ENCODE results near the gene TMEM269.
A peak's percentile ranks its signal among the peaks of the same experiment; 100 is the strongest.

TMEM269 gene, protein sequence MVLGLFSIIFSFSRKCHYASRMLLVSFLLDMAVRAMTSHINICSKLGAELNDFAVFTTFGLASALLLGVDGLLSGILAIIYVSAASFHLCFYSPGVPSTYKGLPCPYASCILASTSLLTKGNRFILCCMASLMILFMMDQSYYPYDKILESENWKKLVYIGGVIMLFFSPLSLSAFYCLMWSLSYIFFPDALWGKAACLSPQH

DNA sequence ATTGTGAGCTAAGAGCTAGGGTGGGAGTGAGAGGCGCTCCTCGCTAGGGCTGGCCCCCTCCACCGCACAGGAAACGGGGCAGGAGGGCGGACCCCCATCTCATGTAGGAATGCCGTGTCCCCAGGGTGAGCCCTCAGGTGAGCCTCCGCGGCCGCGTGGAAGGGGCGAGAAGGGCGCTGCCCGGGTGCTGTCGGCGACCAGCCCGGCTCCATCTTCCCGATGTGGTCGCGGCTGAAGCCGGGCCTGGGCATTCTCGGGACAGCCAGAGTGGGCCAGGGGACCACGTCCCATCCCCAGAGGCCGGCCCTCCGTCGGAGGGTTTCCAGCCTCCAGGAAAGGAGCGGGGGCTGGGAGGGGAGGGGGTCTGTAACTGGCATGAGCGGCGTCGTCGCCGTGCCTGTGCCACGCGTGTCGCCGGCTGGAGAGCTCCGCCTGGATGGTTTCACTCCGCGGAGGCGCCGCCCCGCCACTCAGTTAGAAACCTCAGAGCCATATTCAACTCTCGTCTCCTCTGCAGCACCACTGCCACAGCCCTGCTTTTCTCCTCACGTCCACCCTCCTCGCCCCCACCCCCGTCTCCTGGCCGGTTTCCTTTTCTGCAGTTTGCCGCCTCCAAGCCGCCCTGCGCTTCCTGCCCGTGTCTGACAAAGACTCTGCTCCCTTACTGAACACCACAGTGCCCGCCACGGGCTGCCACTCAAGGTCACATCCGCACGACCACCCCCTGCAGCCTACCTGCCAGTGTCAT lies at the start of gene TMEM269:
TSS of gene TMEM269 (plus strand) at position 46 of the 748 bp plus-strand sequence. CDS start 4,903 bp downstream, outside the sequence.
- DNase-seq (ENCODE audit: low spot score), result peak; percentile 27

DNA sequence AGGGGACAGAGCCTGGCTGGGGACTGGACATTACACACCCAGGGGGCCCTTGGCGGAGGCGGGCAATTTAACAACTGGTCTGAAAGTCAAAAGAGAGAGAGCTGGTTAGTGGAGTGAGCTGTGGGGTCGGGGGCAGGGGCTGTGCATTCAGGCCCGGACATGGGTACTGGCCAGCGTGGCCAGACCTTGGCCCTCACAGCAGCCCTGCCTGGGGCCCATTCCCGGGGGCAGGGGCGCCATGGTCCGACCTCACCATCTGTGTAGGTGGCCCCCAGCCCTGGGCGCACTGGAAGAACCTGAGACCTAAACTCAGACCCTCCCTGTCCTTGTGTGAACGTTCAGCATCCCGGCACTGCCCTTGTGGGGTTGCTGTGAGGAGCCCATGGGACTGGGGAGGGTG lies 49.7 kb upstream of the TMEM269 start:
- no peak for DNase-seq (ENCODE audit: low spot score)

DNA sequence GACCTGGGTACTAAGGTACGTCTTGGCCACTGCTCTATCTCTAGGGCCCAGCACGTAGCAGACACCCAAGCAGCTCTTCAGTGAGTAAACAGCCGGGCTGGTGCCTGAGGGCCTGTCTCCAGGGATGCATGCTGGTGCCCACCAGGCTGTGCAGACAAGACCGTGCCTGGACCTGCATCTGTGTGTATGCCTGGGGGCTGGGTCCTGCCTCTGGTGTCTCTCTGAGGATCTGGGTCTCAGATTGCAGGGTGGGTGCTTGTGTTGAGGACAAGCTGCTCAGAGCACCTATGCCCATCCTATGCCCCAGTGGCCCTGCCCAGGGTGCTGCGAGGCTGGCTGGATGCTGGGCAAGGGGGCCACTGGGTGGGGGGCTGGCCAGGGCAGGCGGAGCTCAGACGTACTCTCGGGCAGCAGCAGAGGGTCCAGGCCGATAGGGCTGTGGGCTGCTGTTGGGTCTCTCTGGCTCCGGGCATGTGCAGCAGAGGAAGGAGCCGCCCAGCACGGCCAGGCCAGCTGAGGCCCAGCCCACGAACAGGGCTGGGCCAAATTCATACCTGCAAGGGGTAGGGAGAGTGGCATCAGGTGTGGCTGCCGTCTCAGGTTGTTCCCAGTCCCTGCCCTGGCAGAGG lies 49.2 kb upstream of the TMEM269 start:
- no peak for DNase-seq (ENCODE audit: low spot score)

DNA sequence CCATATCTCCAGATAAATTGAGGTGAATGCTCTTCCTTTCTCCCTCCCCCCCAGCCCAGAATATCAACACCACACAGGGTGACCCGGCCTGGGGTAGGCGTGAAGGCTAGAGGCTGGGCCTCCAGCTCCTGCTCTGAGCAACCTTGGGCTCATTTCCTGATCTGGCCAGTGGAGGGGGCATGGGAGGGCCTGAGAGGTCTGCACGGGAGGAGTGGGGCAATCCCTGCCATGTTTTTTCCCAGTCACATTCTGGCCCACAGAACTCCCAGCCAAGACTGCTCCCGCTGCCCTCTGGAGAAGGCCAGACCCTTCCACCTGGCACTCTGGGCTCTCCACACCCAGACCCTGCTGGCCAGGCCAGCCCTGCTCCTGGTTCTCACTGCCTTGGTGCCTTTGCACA lies 48.6 kb upstream of the TMEM269 start:
- DNase-seq (ENCODE audit: low spot score), result no peak

DNA sequence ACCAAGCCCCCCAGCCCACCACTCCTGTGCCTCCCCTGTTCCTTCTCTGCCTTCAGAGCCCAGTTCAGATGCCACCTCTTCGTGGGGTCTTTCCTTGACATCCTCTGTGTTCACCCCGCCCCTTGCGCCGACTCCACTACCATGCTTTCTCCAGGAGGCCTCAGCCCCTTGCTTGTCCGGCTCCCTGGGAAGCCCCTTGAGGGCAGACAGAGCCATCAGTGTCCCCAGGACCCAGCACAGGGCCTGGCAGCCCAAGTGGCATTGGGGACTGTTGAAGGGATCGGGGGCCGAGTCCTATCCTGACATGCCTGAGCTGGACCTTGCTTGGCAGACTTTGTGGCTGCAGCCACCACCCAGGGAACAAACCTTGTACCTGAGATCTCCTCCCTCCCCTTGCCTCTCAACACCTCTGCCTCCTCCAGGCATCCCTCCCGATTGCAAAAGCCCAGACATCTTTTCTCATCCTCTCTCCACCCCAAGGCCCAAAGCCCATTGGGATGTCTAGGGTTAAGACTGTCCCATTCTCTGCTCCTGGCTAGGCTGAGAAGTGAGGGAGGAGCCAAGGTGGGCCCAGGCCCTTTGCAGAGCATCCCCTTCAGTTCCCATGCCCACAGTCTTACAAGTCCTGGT lies 48.1 kb upstream of the TMEM269 start:
- no peak for DNase-seq (ENCODE audit: low spot score)

DNA sequence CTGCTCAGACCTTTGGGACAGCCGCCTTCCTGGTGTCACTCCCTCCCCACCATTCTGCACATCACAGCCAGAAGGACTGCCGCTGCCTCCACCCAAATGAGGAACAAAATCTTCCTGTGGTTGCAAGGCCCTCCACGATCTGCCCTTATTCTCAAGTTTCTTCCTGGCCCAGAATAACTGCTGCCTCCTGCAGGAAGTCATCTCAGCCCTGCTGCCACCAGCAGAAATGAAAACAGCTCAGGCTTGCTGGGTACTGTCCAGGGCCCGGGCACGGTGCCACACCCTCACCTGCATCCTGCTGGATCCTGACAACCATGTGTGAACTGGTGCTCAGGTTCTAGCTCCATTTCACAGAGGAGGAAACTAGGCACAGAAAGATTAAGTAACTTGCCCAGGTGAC lies 47.5 kb upstream of the TMEM269 start:
- DNase-seq (ENCODE audit: low spot score), result peak; percentile 65

DNA sequence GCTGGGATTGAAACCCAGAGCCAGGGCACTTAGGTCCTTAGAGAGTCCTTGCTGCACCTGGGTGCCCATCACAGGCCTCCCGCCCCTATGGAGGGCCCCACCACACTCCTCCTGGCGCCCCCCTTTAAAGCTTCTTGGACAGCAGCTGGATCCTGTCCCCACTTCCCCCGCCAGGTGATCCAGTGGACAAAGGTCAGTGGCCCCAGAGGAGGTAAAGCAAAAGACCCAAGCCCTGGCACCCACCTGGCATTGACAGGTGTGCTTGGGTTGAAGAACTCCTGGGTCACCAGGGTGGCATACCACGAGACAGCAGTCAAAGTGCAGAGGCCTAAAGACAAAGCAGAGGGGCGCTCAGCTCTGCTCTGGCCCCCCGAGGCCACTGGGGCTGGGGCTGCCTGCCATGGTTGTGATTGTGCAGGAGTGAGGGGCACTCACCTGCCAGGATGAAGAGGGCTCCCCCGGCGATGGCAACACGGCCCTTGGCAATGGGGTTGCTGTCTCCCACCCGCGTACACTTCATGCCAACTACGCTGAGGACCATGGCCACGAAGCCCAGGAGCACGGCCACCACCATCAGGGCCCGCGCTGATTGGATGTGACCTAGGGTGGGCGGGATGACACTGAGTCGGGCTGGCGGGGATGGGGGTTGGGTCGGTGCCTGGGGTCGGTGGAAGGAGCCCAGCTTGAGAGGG lies 46.7 kb upstream of the TMEM269 start:
- no peak for DNase-seq (ENCODE audit: low spot score)

DNA sequence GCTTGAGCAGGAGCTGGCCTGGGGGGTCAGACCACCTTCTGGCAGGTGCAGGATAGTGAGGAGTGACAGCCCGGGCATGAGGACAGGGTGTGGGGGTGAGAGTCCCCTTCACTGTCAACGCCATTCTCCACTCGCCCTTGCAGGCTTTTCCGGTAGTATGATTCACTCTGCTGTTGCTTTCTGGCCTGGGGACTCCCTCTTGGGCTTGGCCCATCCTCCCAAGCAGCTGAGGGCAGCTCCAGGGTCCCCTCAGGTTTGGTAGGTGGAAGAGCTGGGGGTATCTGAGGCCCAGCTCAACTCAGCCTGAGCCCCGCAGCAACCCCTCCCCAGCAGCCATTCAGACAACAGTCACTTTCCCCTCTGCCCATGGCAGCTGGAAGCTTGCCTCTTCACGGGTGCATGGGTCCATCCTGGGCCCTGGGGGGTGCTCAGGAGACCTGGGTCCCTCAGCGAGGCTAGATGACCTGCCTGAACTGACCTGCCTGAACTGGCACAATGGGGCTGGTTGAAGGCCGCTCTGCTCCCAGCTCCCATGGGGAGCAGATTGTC lies 46.0 kb upstream of the TMEM269 start:
- no peak for DNase-seq (ENCODE audit: low spot score)

DNA sequence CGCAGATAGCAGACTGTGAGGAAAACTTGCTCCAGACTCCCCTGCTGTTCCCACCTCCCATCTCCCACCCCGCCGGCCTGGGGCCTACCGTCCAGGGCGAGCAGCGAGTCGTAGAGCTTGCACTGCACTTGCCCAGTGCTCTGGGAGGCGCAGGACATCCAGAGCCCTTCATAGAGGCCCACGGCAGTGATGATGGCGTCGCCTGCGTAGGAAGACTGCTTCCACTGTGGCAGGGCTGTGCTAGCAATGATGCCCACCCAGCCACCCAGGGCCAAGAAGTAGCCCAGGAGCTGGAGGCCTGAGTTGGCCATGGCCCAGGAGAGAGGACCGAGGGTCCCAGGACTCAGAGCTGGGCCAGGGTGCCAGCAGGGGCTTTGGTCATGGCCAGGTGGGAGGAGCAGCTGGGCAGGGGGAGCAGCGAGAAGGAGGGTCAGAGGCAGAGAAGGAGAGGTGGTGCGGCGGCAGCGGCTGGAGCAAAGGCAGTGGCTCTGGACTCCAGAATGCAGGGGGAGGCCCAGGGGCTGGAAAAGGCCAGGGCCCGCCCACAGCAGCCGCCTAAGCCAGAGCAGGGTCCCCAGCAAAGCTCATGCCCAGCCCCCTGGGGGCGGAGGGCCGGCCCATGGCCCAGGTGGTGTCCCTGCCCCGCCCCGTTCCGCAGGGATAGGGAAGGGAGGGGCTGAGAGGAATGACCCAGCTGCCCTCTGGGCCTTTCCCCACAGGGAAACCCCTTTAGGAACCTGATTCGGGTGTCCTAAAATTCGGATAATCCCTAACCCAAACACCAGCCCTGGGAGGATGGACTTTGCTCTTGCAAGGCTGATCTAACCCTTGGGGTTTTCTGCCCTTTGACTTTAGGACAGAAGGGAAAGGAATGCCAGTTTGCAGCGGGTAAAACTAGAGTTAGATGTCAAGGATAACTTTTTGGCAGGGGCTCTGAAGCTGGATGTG lies 44.8 kb upstream of the TMEM269 start, which contains the start of gene CLDN19:
TSS of gene CLDN19 (minus strand) at position 484 of the 948 bp plus-strand sequence. CDS start at position 311, 173 bp downstream.
- DNase-seq (ENCODE audit: low spot score), result no peak

DNA sequence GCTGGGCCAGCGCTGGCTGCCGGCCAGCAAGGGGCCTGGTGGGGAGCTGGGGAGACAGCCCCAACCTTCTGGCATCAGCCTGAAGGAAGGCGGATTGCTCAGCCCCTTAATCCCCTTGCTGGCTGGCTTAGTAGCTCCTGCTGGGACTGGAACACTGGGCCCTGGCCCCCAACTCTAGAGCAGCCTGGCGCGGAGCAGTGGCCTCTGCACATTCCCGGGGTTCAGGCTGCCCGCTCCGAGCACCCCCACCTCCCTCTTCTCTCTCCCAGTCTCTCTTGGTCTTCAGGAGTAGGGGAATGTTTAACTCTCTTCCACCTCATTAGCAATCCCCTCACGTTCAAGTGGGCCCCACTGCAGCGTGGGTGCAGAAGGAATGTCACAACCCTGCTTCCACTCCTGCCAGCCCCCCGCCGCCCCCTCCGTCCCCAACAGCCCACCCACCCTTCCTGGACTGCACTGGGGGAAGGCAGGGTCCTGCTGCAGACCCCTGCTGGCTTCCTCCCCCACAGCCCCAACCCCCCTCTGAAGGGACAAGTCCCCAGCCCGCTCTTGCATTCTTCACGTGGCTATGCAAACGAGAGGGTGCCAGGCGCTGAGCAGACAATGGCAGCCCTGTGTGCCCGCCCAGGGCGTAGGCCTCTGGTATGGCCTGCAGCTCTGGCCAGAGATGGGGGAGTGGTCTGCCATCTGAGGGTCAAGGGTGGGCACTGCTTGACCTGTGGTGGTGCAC lies 43.8 kb upstream of the TMEM269 start:
- no peak for DNase-seq (ENCODE audit: low spot score)

DNA sequence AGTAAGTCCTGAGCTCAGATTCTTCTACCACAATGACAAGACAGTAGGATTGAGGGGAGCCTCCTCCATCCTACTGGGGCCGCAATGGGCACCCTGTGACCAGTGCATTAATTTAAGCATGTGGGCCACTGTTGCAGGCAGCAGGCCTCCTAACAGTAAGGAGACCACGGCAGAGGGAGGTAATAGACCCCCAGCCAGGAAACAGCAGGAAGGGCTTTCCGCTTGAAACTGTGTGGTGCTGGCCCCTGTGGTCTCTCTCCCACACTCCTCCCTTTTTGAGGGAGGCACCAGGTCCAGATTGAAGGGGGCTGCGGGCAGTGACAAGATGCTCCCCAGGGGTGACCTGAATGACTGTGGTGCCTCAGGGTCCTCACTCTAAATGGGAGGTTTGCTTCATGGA lies 43.1 kb upstream of the TMEM269 start:
- no peak for DNase-seq (ENCODE audit: low spot score)

DNA sequence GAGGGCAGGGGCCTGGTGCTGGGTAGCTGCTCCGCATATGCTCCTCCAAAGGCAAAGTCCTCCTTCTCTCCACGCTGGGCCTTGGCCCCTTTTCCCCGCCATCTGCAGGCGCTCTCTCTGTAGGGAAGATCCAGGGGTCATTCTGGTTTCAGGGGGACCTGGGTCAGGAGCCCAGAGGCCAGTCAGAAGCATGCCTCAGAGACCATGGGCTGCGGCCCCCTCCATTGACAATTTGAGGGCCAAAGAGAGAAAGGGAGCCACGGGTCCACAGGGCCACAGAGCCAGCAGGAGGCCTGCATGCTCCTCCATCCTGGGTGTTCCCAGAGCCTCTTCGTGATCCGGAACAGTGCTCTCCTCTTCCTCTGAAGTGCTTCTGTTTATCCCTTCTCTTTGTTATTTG lies 42.6 kb upstream of the TMEM269 start:
- no peak for DNase-seq (ENCODE audit: low spot score)

DNA sequence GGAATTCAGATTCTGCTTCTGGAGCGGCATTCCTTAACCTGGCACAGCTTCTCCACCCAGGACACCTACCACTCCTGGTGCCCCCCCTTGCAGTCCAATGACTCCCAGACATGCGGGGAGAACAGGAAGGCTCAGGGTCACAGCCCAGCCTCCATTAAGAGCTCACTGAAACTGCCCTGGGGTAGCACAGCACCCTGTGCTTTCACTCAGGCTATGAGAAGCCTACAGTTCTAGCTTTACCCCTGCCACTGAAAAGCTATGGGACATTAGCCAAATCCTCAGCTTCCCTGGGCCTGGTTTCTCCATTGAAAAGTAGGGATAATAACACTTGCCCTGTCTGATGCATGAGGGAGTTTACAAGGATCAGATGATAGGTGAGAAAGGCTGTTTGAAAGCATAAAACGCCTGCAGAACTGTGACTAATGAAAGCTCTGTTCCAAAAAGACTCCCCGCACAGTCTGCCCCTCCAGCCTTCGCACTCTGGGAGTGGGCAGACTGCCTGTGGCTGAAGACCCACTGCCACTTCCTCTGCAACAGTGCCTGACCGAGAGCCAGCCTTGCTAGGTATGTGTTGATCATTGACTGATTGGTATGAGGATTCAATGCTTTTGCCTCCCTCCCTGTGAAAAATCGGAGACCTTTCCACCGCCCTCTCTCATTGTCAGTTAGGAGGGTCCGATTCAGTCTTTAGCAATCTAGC lies 42.0 kb upstream of the TMEM269 start:
- no peak for DNase-seq (ENCODE audit: low spot score)

DNA sequence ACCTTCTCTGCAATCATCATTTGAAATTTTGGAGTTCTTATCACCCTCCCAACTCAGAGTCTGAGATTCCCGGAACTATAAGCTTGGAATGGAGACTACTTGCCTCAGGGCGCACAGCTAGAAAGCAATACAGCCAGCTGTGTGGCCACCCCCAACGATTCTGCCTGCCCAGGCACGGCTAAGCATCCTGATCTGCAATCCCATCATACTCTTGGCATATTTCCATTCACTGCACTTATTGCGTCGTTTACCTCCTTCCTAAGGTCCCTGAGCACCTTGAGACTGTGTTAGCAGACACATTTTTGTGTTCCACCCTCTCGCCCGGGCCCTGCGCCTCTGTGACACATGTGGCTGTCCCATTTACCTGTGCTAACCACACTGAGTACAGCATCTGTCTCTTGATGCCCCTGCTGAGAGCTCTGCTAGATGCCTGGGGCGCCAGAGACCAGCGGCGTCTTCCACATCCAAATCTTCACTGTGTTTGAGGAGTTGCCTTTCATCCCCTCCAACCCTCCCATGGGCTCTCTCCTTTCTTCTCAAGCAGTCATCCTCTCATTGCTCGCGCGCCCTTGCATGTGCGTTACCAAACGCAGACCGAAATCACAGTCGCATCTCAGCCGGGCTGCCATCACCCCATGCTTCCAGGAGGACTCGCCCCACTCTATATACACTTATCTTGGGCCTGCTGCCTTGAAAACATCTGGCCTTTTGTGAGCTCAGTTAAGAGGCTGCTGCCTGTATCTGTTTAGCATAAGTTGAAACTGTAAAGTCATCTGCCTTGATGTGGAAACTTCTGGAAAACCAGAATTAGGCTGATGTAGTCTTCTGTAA lies 41.3 kb upstream of the TMEM269 start:
- DNase-seq (ENCODE audit: low spot score), result no peak

DNA sequence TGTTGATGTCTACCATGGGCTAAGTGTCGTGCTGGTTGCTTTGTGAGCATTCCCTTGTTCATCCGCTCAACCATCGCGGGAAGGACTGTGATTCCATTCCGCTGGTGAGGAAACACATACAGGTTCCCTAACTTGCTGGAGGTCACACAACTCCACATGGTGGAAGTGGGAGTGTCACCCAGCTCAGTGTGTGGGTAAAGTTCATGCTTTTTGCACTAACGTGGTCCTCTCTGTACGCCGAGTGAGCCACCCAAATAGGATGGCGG lies 40.7 kb upstream of the TMEM269 start:
- DNase-seq (ENCODE audit: low spot score), result no peak

DNA sequence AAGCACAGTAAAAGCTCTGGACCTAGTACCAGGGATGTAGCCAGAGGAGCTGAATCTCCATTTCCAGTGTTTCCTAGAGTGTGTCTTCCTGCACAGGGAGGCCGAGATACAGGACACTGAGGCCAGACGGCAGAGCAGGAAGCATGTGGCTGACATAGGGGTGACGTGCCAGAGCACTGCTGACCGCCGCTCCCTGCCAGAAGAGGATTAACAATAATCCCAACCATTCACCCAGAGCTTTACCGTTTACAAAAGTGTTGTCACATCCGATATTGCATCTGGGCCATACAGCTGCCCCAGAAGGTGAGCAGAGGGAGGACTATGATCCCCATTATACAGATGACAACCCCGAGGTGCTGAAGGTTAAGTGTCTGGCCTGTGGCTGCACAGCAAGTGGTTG lies 38.9 kb upstream of the TMEM269 start:
- DNase-seq (ENCODE audit: low spot score), result no peak

DNA sequence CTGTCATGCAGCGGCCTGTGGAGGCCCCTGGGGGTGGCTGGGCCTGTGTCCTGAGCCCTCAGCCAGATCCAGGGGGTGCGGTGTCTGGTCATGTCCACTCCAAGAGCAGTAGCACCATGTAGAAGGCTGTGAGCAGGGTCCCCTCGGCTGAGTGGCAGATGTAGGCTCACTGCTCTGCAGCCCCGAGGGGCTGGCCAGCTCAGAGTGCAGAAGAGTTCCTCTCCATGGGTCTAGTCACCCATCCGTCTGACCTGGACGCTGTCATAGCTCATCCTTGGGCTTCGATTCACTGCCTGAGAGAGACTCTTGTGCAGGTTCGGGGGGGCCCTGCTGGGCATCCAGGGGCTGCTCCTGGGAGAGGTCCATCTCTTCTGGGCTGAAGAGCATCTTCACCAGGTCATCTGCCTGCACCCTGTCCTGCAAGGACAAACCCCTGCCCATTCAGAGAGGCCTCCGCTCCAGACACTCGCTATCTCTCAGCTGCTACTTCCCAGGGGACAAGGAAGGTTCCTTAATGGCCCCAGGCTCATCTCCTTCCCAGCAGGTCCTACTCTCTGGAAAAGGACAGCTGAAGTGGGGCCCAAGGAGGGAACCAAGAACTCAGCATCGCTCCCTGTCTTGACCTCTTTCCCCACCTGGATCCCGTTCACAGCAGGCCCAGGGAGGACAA lies 38.2 kb upstream of the TMEM269 start:
- no peak for DNase-seq (ENCODE audit: low spot score)

DNA sequence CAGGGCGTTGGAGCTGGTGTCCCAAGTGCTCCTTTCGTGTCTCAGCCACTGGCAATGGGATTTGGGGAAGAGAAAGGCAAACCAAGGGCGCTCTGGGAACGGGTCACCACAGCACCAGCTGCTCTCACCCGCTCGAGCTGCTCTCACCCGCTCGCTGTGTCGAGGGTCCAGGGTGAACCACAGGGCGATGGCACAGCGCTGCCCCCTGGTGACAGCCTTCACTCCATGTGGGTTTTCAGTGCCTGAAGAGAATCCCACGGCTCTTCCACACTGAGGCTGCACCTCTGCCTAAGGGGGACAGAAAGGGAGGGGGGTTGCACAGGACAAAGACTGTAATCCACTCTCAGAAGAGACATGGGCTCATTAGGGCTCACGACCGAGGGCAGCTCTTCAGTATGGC lies 37.7 kb upstream of the TMEM269 start:
- DNase-seq (ENCODE audit: low spot score), result peak; percentile 62

All from Ammon's horn (tissue), 1 donor.